Retinal pigment epithelial cell (primary cell): Measurements from ENCODE around the gene MINK1.
A peak's percentile ranks its signal among the peaks of the same experiment; 100 is the strongest.

Experiments used
- DNase-seq: peaks from one replicate; pipeline ENCODE4 v3.0.0-alpha.2; 2010; ENCODE audit warnings: low read depth
- H3K4me3 ChIP-seq: 2 replicates; pipeline ENCODE4 v1.5.1; 2011; ENCODE audit warnings: mild to moderate bottlenecking, low read length, control low read depth, moderate library complexity
- CTCF ChIP-seq: conservative IDR thresholded peaks from 2 replicates; pipeline ENCODE4 v1.5.1; 2011; ENCODE audit warnings: low read depth, low read length, control low read depth, inconsistent platforms

Gene MINK1

DNA sequence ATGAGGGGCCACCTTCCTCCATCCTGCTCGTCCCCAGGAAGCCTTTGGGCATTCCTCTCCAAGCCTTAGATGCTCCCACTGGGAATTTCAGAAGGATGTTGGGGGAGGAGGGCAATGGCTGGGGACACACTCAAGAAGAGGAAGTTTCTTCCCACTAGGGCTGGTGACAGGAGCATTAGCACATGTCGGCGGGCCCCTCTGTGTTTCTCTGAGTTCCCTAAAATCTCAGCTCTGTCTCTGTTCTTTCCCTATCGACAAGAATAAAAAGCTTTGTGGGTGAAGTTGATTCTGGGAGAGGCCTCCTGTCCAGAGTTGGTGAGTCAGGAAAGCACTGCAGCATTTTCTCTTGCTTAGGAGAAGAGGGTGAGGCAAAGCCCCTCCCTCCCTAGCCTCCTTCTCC lies 46.5 kb downstream of the MINK1 start:
- TF ChIP-seq CTCF = no peak
- DNase-seq = no peak
- no peak overlapping the region for H3K4me3 ChIP-seq

DNA sequence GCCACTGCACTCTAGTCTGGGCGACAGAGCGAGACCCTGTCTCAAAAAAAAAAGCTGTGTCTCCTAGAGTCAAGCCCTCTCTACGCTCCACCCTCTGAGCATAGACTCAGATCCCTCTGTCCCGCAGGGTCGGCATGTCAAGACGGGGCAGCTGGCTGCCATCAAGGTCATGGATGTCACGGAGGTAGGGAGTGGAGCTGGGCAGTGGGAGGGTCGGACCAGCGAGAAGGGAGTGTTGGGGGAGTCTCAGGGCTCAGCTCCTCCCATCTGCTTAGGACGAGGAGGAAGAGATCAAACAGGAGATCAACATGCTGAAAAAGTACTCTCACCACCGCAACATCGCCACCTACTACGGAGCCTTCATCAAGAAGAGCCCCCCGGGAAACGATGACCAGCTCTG lies 47.7 kb downstream of the MINK1 start:
- no peak overlapping the region for H3K4me3 ChIP-seq
- no peak for DNase-seq
- no peak for TF ChIP-seq CTCF

DNA sequence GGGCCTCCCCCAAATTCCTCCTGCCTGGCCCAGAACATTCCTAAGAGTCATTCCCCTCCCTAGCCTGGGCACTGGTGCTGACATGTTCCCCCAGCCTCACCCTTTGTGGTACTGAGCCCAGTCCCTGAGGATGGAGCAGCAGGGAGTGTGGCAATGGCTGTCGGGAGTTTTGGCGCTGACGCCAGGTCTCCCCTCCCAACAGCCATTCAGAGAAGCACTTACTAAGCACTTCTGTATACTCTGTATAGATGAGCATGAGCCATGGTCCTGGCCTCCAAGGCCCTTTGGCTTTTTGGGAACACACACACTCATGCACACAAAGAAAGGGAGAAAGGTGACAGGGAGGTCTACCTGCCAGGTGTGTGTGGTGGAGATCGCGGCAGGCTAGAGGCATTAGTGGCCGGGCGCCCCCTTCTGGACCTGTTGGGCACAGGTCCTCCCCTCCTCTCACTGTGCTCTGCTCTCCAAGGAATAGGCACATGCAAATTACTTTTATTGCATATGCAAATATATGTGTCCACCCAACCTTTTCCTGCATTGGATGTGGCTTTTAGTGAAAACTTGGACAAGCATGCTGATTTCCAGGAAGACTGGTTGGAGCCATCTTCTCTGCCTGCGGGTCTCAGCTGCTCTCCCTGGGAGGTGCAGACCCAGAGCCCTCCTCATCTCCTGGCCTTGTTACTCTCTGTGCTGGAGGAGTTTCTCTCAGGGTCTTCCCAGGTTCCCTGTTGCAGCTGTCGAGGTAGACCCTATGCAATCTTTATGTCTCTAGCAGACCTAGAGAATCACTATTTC lies 48.8 kb downstream of the MINK1 start:
- peak; percentile 94 for TF ChIP-seq CTCF
- no peak overlapping the region for H3K4me3 ChIP-seq
- no peak for DNase-seq

DNA sequence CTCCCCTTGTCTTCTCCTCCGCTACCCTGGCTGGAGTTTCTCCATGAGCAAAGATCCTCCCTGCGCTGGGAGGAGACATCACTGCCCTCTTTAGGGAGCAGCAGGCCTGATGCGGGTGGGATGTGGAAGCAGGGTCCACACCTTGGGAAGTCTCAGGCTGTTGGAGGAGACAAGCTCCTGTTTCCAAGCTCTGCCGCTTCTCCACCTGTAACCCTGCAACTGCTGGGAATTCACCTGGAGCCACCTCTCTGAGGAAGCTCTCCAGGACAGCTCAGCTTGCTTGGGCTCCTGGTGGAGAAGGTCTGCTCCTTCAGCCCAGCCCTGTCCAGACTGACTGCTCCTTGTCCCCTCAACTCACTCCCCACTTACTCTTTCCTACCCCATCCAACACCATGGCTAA lies 51.3 kb downstream of the MINK1 start:
- H3K4me3 ChIP-seq = no peak overlapping the region
- TF ChIP-seq CTCF = no peak
- DNase-seq = no peak

DNA sequence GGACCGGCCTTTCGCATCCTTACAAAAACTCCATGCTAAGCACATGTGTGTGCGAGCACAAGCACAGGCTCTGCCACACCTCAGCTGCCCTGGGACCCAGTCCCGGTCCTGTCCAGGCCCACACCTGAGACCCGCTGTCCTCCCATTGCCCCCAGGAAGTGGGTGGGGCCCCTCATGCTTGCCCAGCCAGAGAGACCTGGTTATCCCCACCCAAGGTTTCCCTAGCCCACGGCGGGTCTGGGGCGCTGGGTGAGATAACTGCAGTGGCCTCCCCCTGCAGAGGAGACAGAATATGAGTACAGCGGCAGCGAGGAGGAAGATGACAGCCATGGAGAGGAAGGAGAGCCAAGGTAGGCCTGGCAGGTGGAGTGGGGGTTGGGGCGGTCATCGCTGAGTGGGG lies 53.7 kb downstream of the MINK1 start:
- no peak for TF ChIP-seq CTCF
- no peak for DNase-seq
- H3K4me3 ChIP-seq = no peak overlapping the region

DNA sequence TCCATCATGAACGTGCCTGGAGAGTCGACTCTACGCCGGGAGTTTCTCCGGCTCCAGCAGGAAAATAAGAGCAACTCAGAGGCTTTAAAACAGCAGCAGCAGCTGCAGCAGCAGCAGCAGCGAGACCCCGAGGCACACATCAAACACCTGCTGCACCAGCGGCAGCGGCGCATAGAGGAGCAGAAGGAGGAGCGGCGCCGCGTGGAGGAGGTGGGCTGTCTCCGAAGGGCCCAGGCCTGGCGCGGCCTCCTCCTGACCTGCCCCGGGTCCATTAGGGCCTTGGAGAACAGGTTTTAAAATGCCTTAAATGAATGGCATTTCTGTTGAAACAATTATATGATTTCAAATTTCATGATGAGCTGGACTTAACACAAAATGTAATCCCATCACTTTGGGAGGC lies 54.4 kb downstream of the MINK1 start:
- DNase-seq = no peak
- H3K4me3 ChIP-seq = no peak overlapping the region
- TF ChIP-seq CTCF = no peak

DNA sequence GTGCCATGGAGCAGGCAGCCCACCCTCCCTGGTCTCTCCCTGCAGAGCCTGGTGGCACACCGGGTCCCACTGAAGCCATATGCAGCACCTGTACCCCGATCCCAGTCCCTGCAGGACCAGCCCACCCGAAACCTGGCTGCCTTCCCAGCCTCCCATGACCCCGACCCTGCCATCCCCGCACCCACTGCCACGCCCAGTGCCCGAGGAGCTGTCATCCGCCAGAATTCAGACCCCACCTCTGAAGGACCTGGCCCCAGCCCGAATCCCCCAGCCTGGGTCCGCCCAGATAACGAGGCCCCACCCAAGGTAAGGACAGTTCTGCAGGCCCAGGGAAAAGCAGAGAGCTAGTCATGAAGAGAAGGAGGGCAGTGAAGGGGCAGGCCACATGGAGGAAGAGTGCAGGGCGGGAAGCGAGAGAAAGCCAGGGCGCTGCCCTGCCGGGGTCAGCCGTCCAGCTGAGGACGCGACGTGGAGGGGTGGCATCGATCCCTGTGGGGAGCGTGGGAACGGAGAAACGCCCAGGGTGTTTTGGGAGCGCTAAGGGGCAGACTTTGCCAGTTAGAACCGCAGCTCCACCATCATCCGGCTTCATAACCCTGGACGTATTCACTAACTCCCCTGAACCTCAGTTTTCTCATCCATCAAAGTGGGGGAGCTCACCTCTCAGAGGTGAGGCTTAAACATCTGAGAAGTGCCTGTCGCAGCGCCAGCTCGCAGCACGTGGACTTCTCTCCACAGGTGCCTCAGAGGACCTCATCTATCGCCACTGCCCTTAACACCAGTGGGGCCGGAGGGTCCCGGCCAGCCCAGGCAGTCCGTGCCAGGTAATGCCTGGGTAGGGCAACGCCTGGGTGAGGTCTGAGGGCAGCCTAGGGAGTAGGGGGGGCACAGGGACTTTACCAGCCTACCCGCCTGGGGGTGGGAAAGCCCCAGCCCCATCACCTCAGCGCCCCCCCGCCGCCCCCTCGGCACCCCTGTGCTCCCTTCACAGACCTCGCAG lies 58.6 kb downstream of the MINK1 start:
- no peak overlapping the region for H3K4me3 ChIP-seq
- DNase-seq = no peak
- TF ChIP-seq CTCF = no peak
